Fibroblast of the aortic adventitia (primary cell): ENCODE results near the gene ADARB2. TPM values are rescaled to one million over a fixed set of nuclear protein-coding genes. Genes with fewer than 3 reads are reported as not detected.

Experiments used
- DNase-seq: peaks from one replicate; pipeline ENCODE4 v3.0.0-alpha.2; 2010; ENCODE audit warnings: low read depth
- H3K4me3 ChIP-seq: 2 replicates; pipeline ENCODE4 v1.5.1; 2011; ENCODE audit warnings: low read depth, mild to moderate bottlenecking, control low read depth, low read length, moderate library complexity
- CTCF ChIP-seq: IDR thresholded peaks from 2 replicates; pipeline ENCODE4 v1.5.1; 2011; ENCODE audit warnings: mild to moderate bottlenecking, low read length, control low read depth, inconsistent platforms; ENCODE audit not compliant: insufficient read depth
- total RNA-seq: library from RNA; depleted of rRNA; stranded (reverse); fragments of >200 nt; gene quantifications from 2 replicates; pipeline ENCODE4 v1.2.3, GENCODE V29; 2012; ENCODE audit warnings: low replicate concordance

The ADARB2 gene
- total RNA-seq, 1 donor, result not detected

- H3K4me3 ChIP-seq, result no peak overlapping the region
- no peak for DNase-seq
- TF ChIP-seq CTCF, result no peak
Measured at GRCh38 chr10:1308962-1309616, 428.2 kb downstream of the ADARB2 start.

GRCh38 chr10:1308173-1308961 lies 429.0 kb downstream of the ADARB2 start:
- DNase-seq, result no peak
- no peak for TF ChIP-seq CTCF
- H3K4me3 ChIP-seq, result no peak overlapping the region

GRCh38 chr10:1301143-1301542 lies 436.2 kb downstream of the ADARB2 start:
- no peak for TF ChIP-seq CTCF
- no peak overlapping the region for H3K4me3 ChIP-seq
- DNase-seq, result no peak

- H3K4me3 ChIP-seq, result no peak overlapping the region
- TF ChIP-seq CTCF, result no peak
- no peak for DNase-seq
Measured at GRCh38 chr10:1300218-1300617, 437.1 kb downstream of the ADARB2 start.

GRCh38 chr10:1299041-1299726 lies 438.1 kb downstream of the ADARB2 start:
- no peak for TF ChIP-seq CTCF
- no peak for DNase-seq
- H3K4me3 ChIP-seq, result no peak overlapping the region

GRCh38 chr10:1297566-1298301 lies 439.6 kb downstream of the ADARB2 start:
- no peak for TF ChIP-seq CTCF
- no peak overlapping the region for H3K4me3 ChIP-seq
- DNase-seq, result no peak
